ENCODE measurements around the gene BAG1.

BAG1 gene

DNA sequence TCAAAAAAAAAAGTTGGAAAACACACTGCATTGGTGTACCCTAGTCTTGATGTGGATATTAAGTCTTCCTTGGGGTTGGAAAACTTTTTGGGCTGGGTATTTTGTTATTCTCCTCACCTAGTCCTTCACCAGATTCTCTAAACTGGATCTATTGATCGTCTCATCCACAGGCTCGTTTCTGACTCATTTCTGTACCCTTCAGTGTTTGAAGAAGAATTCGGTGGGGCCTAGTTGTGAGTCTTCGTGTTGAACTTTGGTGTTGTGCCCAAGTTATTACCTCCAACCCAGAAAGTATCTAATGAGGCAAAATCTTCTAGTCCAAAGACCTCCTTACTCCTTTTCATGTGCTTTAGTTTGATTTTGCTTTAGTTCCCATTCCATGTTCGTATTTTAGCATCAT is 27.4 kb upstream of the BAG1 start:
- POLR2A ChIA-PET: no interaction called here
- no peak overlapping the region for H3K4me3 ChIP-seq (ENCODE audit: low read depth, low read length)
- TF ChIP-seq, protein P1, sequence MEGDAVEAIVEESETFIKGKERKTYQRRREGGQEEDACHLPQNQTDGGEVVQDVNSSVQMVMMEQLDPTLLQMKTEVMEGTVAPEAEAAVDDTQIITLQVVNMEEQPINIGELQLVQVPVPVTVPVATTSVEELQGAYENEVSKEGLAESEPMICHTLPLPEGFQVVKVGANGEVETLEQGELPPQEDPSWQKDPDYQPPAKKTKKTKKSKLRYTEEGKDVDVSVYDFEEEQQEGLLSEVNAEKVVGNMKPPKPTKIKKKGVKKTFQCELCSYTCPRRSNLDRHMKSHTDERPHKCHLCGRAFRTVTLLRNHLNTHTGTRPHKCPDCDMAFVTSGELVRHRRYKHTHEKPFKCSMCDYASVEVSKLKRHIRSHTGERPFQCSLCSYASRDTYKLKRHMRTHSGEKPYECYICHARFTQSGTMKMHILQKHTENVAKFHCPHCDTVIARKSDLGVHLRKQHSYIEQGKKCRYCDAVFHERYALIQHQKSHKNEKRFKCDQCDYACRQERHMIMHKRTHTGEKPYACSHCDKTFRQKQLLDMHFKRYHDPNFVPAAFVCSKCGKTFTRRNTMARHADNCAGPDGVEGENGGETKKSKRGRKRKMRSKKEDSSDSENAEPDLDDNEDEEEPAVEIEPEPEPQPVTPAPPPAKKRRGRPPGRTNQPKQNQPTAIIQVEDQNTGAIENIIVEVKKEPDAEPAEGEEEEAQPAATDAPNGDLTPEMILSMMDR (IDR thresholded peaks at IDR 0.05; ENCODE audit: insufficient read depth, low read length, missing control alignments): no peak
- CTCF ChIA-PET: interaction anchor here (2.1 kb wide), 1 partner anchor 161 kb away, joined by 4 read pairs; no protein-coding TSS in a partner anchor
- DNase-seq (ENCODE audit: low read depth, low spot score): no peak

DNA sequence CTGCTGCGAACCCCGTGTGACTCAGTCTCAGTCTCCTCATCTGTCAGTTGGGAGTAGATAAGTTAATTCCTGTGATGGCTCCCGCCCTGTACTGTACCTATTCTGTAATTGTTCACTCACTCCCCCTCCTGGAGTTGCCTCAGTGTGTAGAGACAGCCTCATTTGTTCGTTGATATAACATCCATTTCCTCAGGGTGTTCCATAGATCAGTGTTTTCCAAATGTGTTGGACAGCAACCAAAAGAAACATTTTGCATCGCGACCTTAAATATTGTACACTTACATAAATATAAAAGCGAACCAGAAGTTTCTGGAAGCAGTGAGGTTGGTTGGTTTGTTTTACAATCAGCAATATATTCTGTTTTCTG is 26.5 kb upstream of the BAG1 start:
- TF ChIP-seq, protein P1 (IDR thresholded peaks at IDR 0.05; ENCODE audit: insufficient read depth, low read length, missing control alignments): no peak
- DNase-seq (ENCODE audit: low read depth, low spot score): no peak
- ChIA-PET CTCF (interaction anchor here (2.1 kb wide), 1 partner anchor 162 kb away, joined by 4 read pairs; no protein-coding TSS in a partner anchor), POLR2A (interaction anchor here (1.2 to 1.6 kb wide), 4 partner anchors 30 to 266 kb away, joined by 3 to 11 read pairs (median 6); partner anchors contain the start of genes DNAJA1 and NOL6)
- peak overlapping the region; percentile 97 for H3K4me3 ChIP-seq (ENCODE audit: low read depth, low read length)

DNA sequence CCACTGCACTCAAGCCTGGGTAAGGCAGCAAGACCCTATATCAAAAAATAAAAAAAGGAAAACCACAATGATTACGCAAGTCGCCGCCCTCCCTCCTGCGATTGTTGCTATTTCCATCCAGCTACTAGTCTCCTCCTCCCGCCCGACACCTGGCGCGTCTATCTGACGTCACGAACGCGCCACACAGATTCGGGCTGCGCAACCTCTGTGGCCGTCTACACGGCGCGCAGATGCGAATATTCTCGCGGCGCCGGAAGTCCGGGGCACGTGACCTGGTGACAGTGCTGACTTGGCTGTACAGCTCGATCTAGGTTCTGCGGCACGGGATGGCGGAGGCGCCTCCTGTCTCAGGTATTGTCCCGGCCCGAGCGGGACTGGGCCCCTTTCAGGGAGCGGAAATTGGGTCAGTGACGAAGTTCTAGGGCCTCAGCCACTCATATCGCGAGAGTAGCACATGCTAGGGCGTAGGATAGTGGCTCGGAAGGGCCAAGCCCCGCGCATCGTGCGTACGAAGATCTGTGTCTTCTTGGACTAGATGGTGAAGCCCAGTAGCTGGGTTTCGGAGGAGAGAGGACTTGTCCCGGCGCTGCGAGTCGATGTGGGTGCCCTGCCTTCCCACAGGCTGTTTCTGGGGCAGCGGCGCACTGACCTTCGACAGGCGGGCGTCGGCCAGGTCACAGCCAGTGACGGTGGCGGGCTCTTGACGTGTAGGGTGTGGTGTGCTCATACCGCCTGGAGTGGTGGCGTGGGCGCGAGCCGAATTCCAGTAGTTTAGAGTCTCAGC is 25.9 kb upstream of the BAG1 start, which contains the start of gene NFX1:
NFX1 (plus strand) TSS at position 270 of the 784 bp plus-strand sequence; CDS start at position 327, 57 bp downstream.
- POLR2A ChIA-PET: interaction anchor here (0.6 to 1.6 kb wide), 11 partner anchors 26 to 266 kb away, joined by 3 to 11 read pairs (median 4); partner anchors contain the start of genes BAG1, CHMP5, DNAJA1 and NOL6
- peak within 1 kb of the TSS; percentile 97 for H3K4me3 ChIP-seq (ENCODE audit: low read depth, low read length)
- peak; percentile 92 for DNase-seq (ENCODE audit: low read depth, low spot score)
- TF ChIP-seq, protein P1 (IDR thresholded peaks at IDR 0.05; ENCODE audit: insufficient read depth, low read length, missing control alignments): no peak
- CTCF ChIA-PET: interaction anchor here (0.7 to 2.1 kb wide), 6 partner anchors 11 to 227 kb away, joined by 3 to 10 read pairs (median 4); no protein-coding TSS in a partner anchor

DNA sequence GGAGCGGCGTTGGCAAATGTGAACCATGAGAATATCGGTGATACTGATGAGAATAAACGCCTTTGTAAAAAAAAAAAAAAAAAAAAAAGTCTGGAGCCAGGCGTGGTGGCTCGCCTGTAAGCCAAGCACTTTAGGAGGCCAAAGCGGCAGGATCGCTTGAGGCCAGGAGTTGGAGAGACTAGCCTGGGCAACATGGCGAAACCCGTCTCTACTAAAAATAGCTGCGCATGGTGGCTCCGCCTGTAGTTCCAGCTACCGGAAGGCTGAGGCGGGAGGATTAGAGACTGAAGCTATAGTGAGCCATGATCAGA is 25.4 kb upstream of the BAG1 start:
- TF ChIP-seq, protein P1 (IDR thresholded peaks at IDR 0.05; ENCODE audit: insufficient read depth, low read length, missing control alignments): no peak
- ChIA-PET POLR2A (interaction anchor here (0.6 to 1.6 kb wide), 11 partner anchors 25 to 265 kb away, joined by 3 to 11 read pairs (median 4); partner anchors contain the start of genes BAG1, CHMP5, DNAJA1 and NOL6), CTCF (interaction anchor here (0.7 to 2.1 kb wide), 6 partner anchors 11 to 227 kb away, joined by 3 to 10 read pairs (median 4); no protein-coding TSS in a partner anchor)
- H3K4me3 ChIP-seq (ENCODE audit: low read depth, low read length): peak overlapping the region; percentile 97
- no peak for DNase-seq (ENCODE audit: low read depth, low spot score)

DNA sequence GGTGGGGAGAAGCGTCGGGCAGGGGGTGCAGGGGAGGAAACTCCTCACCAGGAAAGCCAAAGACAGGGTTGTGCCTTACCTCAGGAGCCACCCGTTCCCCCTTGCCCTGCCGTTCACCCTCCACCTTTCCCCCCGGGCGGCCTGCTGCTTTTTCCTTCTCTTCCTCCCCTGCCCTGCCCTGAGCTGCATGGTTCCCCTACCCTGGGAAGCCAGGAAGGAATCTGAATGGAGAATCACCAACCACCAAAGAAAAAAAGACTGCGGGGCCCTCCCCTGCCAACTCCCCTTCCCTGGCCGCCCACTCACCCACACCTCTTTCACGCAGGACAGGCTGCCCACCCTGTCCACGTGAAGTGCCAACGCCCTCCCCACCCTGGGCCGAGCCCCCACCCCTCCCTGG is 25.0 kb upstream of the BAG1 start:
- peak overlapping the region; percentile 97 for H3K4me3 ChIP-seq (ENCODE audit: low read depth, low read length)
- CTCF ChIA-PET: interaction anchor here (0.7 to 2.1 kb wide), 6 partner anchors 126 to 228 kb away, joined by 3 to 10 read pairs (median 4); no protein-coding TSS in a partner anchor
- TF ChIP-seq, protein P1 (IDR thresholded peaks at IDR 0.05; ENCODE audit: insufficient read depth, low read length, missing control alignments): no peak
- no peak for DNase-seq (ENCODE audit: low read depth, low spot score)
- POLR2A ChIA-PET: interaction anchor here (0.6 to 1.6 kb wide), 11 partner anchors 25 to 265 kb away, joined by 3 to 11 read pairs (median 4); partner anchors contain the start of genes BAG1, CHMP5, DNAJA1 and NOL6
